CD4-positive, alpha-beta T cell treated with Interferon gamma for 1 hour (primary cell): ENCODE measurements around the gene IRF3.
A peak's percentile ranks its signal among the peaks of the same experiment; 100 is the strongest.

Experiments used
- DNase-seq: peaks from one replicate; pipeline ENCODE4 v3.0.0-alpha.2; 2020

The IRF3 gene

GRCh38 chr19:49665036-49665350, 664 bp downstream of the IRF3 start:
- no peak for DNase-seq

- DNase-seq, result peak; percentile 79
Measured at GRCh38 chr19:49664171-49665035, 1.3 kb downstream of the IRF3 start.

- no peak for DNase-seq
Measured at GRCh38 chr19:49663224-49663623, 2.4 kb downstream of the IRF3 start.

GRCh38 chr19:49662011-49662410, 3.6 kb downstream of the IRF3 start:
- no peak for DNase-seq

GRCh38 chr19:49660338-49660961, 5.2 kb downstream of the IRF3 start:
- no peak for DNase-seq

GRCh38 chr19:49658566-49659442, 6.9 kb downstream of the IRF3 start:
- no peak for DNase-seq

- DNase-seq, result no peak
Measured at GRCh38 chr19:49658139-49658517, 7.5 kb downstream of the IRF3 start.

- no peak for DNase-seq
Measured at GRCh38 chr19:49657493-49658138, 8.0 kb downstream of the IRF3 start.

- DNase-seq, result no peak
Measured at GRCh38 chr19:49656456-49657109, 9.1 kb downstream of the IRF3 start.

- DNase-seq, result no peak
Measured at GRCh38 chr19:49655570-49656455, 9.8 kb downstream of the IRF3 start.

GRCh38 chr19:49654581-49654980, 11.1 kb downstream of the IRF3 start:
- no peak for DNase-seq

- DNase-seq, result no peak
Measured at GRCh38 chr19:49653466-49653806, 12.2 kb downstream of the IRF3 start.

- no peak for DNase-seq
Measured at GRCh38 chr19:49652551-49653465, 12.8 kb downstream of the IRF3 start.

- no peak for DNase-seq
Measured at GRCh38 chr19:49651820-49652550, 13.7 kb downstream of the IRF3 start.

- DNase-seq, result no peak
Measured at GRCh38 chr19:49651029-49651819, 14.4 kb downstream of the IRF3 start.

GRCh38 chr19:49646586-49646985, 19.1 kb downstream of the IRF3 start:
- DNase-seq, result no peak

GRCh38 chr19:49645995-49646394, 19.7 kb downstream of the IRF3 start:
- no peak for DNase-seq

- no peak for DNase-seq
Measured at GRCh38 chr19:49645592-49645991, 20.1 kb downstream of the IRF3 start.

GRCh38 chr19:49643466-49643865, 22.2 kb downstream of the IRF3 start:
- no peak for DNase-seq
